ENCODE results near the gene PTPRN2. TPM values are rescaled to one million over a fixed set of nuclear protein-coding genes. Genes with fewer than 3 reads are reported as not detected.
"Not testable (repeated sequence)": the region's sequence is repeated elsewhere in the genome, so short reads cannot be mapped to it uniquely, and the experiment has no call there.

Gene PTPRN2
- total and polyA plus RNA-seq, 9 of the 15 experiments (the other 6 are each of a cell fraction or from before 2014, with no cell fraction given): not detected

DNA sequence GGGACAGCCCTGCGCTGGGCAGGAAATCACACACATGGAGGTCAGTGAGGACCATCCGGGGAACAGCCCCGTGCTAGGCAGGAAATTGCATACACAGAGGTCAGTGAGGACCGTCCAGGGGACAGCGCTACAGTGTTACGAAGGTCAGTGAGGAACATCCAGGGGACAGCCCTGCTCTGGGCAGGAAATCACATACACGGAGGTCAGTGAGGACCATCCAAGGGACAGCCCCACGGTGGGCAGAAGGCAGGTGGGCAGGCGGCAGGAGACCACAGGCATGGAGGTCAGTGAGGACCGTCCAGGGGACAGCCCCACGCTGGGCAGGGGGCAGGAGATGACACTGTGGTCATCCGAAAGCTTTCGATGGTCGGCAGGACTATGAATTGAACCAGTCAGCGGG, 79.7 kb downstream of the PTPRN2 start:
- H3K79me2 ChIP-seq (ENCODE audit: control insufficient read depth, insufficient read depth, low read length): no peaks in the 10 kb centered on the region
- CTCF ChIA-PET (ENCODE audit: low intra/inter-chr PET ratio): interaction anchor here (0.7 kb wide), 1 partner anchor 9 kb away, joined by 4 read pairs; no protein-coding TSS in a partner anchor

DNA sequence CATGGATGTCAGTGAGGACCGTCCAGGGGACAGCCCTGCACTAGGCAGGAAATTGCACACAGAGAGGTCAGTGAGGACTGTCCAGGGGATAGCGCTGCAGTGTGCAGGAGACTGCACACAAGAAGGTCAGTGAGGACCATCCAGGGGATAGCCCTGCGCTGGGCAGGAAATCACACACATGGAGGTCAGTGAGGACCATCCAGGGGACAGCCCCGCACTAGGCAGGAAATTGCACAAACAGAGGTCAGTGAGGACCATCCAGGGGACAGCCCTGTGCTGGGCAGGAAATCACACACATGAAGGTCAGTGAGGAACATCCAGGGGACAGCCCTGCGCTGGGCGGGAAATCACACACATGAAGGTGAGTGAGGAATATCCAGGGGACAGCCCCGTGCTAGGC, 80.4 kb downstream of the PTPRN2 start:
- H3K79me2 ChIP-seq (ENCODE audit: control insufficient read depth, insufficient read depth, low read length); H3K9me3 ChIP-seq (replicated peaks; ENCODE audit: control insufficient read depth, insufficient read depth, low read depth, low read length); FAIRE-seq; ATAC-seq; H3K4me3 ChIP-seq; H3K4me2 ChIP-seq (ENCODE audit: insufficient read depth, low read length); DNase-seq (ENCODE audit: extremely low read depth in 1 of 4, low spot score in 3 of 4); CTCF ChIA-PET (ENCODE audit: low intra/inter-chr PET ratio); BruUV-seq (replicated peaks); H3K9ac ChIP-seq (ENCODE audit: insufficient read depth in 1 of 2, low read depth in 2 of 2, low read length in 2 of 2); H3K27ac ChIP-seq (ENCODE audit: extremely low read depth, low read depth, low read length); intact Hi-C loops (cut with micrococcal nuclease); H3K36me3 ChIP-seq (ENCODE audit: control insufficient read depth, insufficient read depth, low read length); H4K20me1 ChIP-seq (replicated peaks; ENCODE audit: control insufficient read depth, insufficient read depth, low read length); H3K9me1 ChIP-seq (ENCODE audit: control insufficient read depth, insufficient read depth, low read length); POLR2A ChIA-PET; in situ Hi-C loops (cut with MboI); H2AFZ ChIP-seq (ENCODE audit: low read depth, low read length): not testable (repeated sequence)
- peaks cover 43 to 82% of the 10 kb centered on the region in 2 experiments for H3K27me3 ChIP-seq (ENCODE audit: control insufficient read depth in 2 of 2, insufficient read depth in 2 of 2, low read length in 2 of 2)
- 29% methylated on average over 5 of the region's 7 CpGs for WGBS (ENCODE audit: insufficient coverage, low coverage, missing lambda C conversion rate)
- H3K4me1 ChIP-seq (replicated peaks in 1 of 2; ENCODE audit: control insufficient read depth in 2 of 2, insufficient read depth in 2 of 2, low read length in 2 of 2): peaks cover 6 to 17% of the 10 kb centered on the region in 2 experiments; a peak in 4 of 5 replicates

More for the DNA sequence above, 79.7 kb downstream of the PTPRN2 start:
- no peak overlapping the region; the same call in 2 of the 3 replicates for H3K27ac ChIP-seq (ENCODE audit: extremely low read depth, low read depth, low read length)
- H2AFZ ChIP-seq (ENCODE audit: low read depth, low read length): peak overlapping the region; percentile 71
- H3K4me2 ChIP-seq (ENCODE audit: insufficient read depth, low read length): peak overlapping the region; percentile 65
- H4K20me1 ChIP-seq (replicated peaks; ENCODE audit: control insufficient read depth, insufficient read depth, low read length): no peaks in the 10 kb centered on the region
- peaks cover 42 to 82% of the 10 kb centered on the region in 2 experiments for H3K27me3 ChIP-seq (ENCODE audit: control insufficient read depth in 2 of 2, insufficient read depth in 2 of 2, low read length in 2 of 2)
- POLR2A ChIA-PET: interaction anchor here (1.3 kb wide), 1 partner anchor 9 kb away, joined by 4 read pairs; no protein-coding TSS in a partner anchor
- peaks cover 6 to 17% of the 10 kb centered on the region in 2 experiments; a peak in 4 of 5 replicates for H3K4me1 ChIP-seq (replicated peaks in 1 of 2; ENCODE audit: control insufficient read depth in 2 of 2, insufficient read depth in 2 of 2, low read length in 2 of 2)
- H3K36me3 ChIP-seq (ENCODE audit: control insufficient read depth, insufficient read depth, low read length): no peaks in the 10 kb centered on the region
- TF ChIP-seq FOXP1 (CRISPR knock-in tag; IDR thresholded peaks at IDR 0.05) (no peak), WHSC1 (IDR thresholded peaks at IDR 0.05; ENCODE audit: low read length) (no peak), ARID1B (IDR thresholded peaks at IDR 0.05) (no peak), NELFE (IDR thresholded peaks at IDR 0.05; ENCODE audit: insufficient read depth, insufficient read length) (no peak), ZFX (CRISPR knock-in tag; IDR thresholded peaks at IDR 0.05) (no peak), EHMT2 (IDR thresholded peaks at IDR 0.05) (no peak), NR2C1 (IDR thresholded peaks at IDR 0.05) (no peak), NR2C1 (tag; IDR thresholded peaks at IDR 0.05) (no peak), NR2C2 (CRISPR knock-in tag; IDR thresholded peaks at IDR 0.05) (peak; percentile 53; the same call in 1 of the 2 replicates), NR2C2 (tag; IDR thresholded peaks at IDR 0.05) (no peak), RBBP5 (IDR thresholded peaks at IDR 0.05; ENCODE audit: borderline replicate concordance, insufficient read depth, low read length, poor library complexity, severe bottlenecking) (no peak), CBFB (CRISPR knock-in tag; IDR thresholded peaks at IDR 0.05) (peak; percentile 20; the same call in 1 of the 2 replicates), L3MBTL2 (IDR thresholded peaks at IDR 0.05) (no peak), ATF1 (CRISPR knock-in tag; IDR thresholded peaks at IDR 0.05) (no peak), ATF1 (tag; IDR thresholded peaks at IDR 0.05) (no peak), TSC22D4 (tag; IDR thresholded peaks at IDR 0.05) (no peak), MAX (CRISPR knock-in tag; IDR thresholded peaks at IDR 0.05) (0 out of 2 replicates have a peak, but pooled peaks have one; percentile 2), ARHGAP35 (IDR thresholded peaks at IDR 0.05; ENCODE audit: partially characterized antibody) (no peak)
- TF ChIP-seq, protein P1, sequence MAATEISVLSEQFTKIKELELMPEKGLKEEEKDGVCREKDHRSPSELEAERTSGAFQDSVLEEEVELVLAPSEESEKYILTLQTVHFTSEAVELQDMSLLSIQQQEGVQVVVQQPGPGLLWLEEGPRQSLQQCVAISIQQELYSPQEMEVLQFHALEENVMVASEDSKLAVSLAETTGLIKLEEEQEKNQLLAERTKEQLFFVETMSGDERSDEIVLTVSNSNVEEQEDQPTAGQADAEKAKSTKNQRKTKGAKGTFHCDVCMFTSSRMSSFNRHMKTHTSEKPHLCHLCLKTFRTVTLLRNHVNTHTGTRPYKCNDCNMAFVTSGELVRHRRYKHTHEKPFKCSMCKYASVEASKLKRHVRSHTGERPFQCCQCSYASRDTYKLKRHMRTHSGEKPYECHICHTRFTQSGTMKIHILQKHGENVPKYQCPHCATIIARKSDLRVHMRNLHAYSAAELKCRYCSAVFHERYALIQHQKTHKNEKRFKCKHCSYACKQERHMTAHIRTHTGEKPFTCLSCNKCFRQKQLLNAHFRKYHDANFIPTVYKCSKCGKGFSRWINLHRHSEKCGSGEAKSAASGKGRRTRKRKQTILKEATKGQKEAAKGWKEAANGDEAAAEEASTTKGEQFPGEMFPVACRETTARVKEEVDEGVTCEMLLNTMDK (IDR thresholded peaks at IDR 0.05; ENCODE audit: borderline replicate concordance, insufficient read depth, low read depth, low read length, poor library complexity, severe bottlenecking): no peak
- TF ChIP-seq, protein P2, sequence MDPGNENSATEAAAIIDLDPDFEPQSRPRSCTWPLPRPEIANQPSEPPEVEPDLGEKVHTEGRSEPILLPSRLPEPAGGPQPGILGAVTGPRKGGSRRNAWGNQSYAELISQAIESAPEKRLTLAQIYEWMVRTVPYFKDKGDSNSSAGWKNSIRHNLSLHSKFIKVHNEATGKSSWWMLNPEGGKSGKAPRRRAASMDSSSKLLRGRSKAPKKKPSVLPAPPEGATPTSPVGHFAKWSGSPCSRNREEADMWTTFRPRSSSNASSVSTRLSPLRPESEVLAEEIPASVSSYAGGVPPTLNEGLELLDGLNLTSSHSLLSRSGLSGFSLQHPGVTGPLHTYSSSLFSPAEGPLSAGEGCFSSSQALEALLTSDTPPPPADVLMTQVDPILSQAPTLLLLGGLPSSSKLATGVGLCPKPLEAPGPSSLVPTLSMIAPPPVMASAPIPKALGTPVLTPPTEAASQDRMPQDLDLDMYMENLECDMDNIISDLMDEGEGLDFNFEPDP (CRISPR knock-in tag; IDR thresholded peaks at IDR 0.05): no peak
- WGBS (ENCODE audit: insufficient coverage, low coverage, missing lambda C conversion rate): 49% methylated on average over 15 of the region's 15 CpGs
- no TSS peak for BruUV-seq (replicated peaks)
- DNase-seq (ENCODE audit: extremely low read depth in 1 of 4, low spot score in 3 of 4) (no peak), FAIRE-seq (no peak), ATAC-seq (peak; percentile 50)
- in situ Hi-C loops (cut with MboI): no loop called here
- no peaks in the 10 kb centered on the region for H3K9me1 ChIP-seq (ENCODE audit: control insufficient read depth, insufficient read depth, low read length)
- intact Hi-C loops (cut with micrococcal nuclease): no loop called here
- H3K9ac ChIP-seq (ENCODE audit: insufficient read depth in 1 of 2, low read depth in 2 of 2, low read length in 2 of 2): no peak overlapping the region
- 0 out of 2 replicates have a peak, but pooled peaks cover 3% of the 10 kb centered on the region for H3K9me3 ChIP-seq (replicated peaks; ENCODE audit: control insufficient read depth, insufficient read depth, low read depth, low read length)
- H3K4me3 ChIP-seq: no peak overlapping the region
